Measurements from ENCODE around the gene MUC6. TPM values are rescaled to one million over a fixed set of nuclear protein-coding genes. Genes with fewer than 3 reads are reported as not detected.

MUC6 gene
- total RNA-seq, 2 donors from 2014 or later: not detected

DNA sequence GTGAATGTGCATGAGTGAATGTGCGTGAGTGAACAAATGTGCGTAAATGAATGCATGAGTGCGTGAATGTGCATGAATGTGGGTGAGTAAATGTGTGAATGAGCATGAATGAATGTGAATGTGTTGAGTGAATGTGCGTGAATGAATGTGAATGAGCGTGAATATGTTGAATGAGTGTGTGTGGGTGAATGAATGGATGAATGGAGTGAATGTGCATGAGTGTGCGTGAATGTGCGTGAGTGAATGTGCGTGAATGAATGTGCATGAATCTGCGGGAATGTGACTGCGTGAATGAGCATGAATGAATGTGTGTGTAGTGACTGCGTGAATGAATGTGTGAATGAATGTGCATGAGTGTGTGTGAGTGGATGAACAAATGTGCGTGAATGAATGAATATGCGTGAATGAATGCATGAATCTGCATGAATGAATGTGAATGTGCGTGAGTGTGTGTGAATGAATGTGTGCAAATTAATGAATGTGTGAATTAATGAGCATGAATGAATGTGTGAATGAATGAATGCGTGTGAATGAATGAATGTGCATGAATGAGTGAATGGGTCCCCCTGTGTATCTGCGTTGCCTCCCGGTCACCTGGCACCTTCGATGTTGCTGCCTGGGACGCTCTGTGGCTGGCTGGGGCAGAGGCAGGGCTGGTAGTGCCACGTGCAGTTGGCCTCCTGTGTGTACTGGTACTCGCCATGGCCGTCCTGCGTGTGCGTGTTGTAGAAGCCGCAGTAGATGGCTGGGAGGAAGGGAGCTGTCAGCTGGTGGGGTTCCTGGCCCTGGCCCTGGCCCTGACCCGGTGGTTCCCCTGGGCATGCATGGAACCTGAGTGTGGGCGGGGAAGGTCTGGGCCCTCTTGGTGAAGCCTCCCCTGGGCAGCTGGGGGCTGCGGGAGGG is 13.4 kb downstream of the MUC6 start:
- TF ChIP-seq, protein P1, sequence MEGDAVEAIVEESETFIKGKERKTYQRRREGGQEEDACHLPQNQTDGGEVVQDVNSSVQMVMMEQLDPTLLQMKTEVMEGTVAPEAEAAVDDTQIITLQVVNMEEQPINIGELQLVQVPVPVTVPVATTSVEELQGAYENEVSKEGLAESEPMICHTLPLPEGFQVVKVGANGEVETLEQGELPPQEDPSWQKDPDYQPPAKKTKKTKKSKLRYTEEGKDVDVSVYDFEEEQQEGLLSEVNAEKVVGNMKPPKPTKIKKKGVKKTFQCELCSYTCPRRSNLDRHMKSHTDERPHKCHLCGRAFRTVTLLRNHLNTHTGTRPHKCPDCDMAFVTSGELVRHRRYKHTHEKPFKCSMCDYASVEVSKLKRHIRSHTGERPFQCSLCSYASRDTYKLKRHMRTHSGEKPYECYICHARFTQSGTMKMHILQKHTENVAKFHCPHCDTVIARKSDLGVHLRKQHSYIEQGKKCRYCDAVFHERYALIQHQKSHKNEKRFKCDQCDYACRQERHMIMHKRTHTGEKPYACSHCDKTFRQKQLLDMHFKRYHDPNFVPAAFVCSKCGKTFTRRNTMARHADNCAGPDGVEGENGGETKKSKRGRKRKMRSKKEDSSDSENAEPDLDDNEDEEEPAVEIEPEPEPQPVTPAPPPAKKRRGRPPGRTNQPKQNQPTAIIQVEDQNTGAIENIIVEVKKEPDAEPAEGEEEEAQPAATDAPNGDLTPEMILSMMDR (IDR thresholded peaks at IDR 0.05): no peak
- no peak overlapping the region for H3K27ac ChIP-seq
- no peak for DNase-seq (ENCODE audit: low spot score)
- no peak overlapping the region for H3K4me3 ChIP-seq
- no peaks in the 10 kb centered on the region for H3K4me1 ChIP-seq
- H3K36me3 ChIP-seq: no peaks in the 10 kb centered on the region
- no peaks in the 10 kb centered on the region for H3K9me3 ChIP-seq
- H3K27me3 ChIP-seq: no peaks in the 10 kb centered on the region

DNA sequence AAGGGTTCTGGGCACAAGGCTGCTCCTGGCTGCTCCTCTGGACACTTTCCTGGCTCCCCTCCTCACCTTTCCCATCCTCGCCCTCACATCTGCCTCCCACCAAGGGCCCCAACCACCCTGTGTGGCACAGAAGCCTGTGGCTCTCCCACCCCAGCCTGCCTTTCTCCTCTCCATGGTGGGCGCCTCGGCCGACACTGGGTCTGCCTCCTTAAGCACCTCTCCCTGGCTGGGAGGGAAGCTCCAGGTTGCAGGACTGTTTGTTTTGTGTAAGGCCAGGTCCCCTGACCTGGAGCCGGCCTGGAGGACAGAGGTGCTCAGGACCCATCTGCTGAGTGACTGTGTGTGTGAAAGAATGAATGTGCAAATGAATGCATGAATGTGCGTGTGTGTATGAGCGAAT is 14.1 kb downstream of the MUC6 start:
- TF ChIP-seq, protein P1 (IDR thresholded peaks at IDR 0.05): no peak
- Histone ChIP-seq H3K9me3 (no peaks in the 10 kb centered on the region), H3K36me3 (no peaks in the 10 kb centered on the region), H3K27ac (no peak overlapping the region), H3K4me1 (no peaks in the 10 kb centered on the region), H3K27me3 (no peaks in the 10 kb centered on the region), H3K4me3 (no peak overlapping the region)
- DNase-seq (ENCODE audit: low spot score): no peak

DNA sequence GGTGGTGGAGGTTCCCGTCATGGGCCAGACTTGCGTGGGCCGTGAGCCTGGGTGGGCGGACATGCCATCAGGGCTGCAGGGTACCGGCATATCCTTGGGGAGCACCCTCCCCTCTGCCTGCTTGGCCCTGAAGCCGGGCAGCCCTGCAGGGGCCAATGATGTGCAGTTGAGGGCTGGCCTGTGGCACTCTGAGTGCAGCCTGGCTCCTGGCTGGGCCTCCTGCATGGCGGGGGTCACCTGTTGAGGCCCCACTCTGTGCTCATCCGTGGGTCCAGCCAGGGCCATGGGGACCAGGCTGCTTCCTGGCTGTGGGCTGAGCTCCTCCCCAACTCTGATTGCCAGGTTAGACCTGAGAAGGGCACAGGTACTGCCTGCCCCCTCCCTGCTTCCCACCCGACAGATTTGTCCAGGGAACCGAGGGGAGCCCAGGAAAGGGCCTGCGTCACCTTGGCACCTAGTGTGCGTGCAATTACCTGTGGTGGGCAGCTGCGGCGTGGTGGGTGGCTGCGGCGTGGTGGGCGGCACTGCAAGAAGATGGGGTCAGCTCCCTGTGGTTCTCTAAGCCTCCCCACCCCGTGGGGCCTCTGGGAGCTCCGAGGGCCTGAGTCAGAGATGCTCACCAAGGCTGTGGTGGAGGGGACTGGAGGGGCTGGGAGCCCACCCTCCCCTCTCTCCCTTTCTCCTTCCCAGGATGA is 16.2 kb downstream of the MUC6 start:
- no peak for DNase-seq (ENCODE audit: low spot score)
- TF ChIP-seq, protein P1 (IDR thresholded peaks at IDR 0.05): no peak
- Histone ChIP-seq H3K4me1 (no peaks in the 10 kb centered on the region), H3K27me3 (no peaks in the 10 kb centered on the region), H3K36me3 (no peaks in the 10 kb centered on the region), H3K27ac (no peak overlapping the region), H3K4me3 (no peak overlapping the region), H3K9me3 (no peaks in the 10 kb centered on the region)

DNA sequence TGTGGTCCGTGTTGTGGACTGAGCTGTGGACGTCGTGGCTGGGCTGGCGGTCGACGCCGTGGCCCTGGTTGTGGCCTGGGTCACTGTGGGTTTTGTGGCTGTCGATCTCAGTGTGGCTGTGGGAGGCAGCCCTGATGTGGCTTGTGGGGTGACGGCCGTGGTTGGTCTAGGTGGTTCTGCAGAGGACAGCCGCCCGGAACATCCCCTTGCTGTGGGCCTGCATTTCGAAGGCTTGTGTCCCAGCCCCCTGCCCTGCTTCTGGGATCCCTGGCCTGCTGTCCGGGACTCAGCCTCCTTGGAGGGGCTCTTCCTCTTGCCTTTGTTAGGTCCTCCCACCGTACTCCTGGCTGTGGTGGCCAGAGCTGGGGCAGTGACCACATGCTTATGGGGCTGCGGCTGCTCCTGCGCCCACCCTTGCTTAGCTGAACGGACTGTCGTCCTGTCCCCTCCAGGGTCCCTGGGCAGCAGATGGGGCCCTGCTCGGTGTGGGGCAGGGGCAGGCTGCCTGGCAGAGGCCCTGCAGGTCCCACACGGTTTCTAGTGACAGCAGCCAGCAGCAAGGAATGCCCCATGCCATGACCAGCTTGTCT is 17.1 kb downstream of the MUC6 start:
- Histone ChIP-seq H3K27me3 (no peaks in the 10 kb centered on the region), H3K27ac (no peak overlapping the region), H3K9me3 (no peaks in the 10 kb centered on the region), H3K4me3 (no peak overlapping the region), H3K4me1 (no peaks in the 10 kb centered on the region), H3K36me3 (no peaks in the 10 kb centered on the region)
- no peak for DNase-seq (ENCODE audit: low spot score)
- TF ChIP-seq, protein P1 (IDR thresholded peaks at IDR 0.05): no peak

DNA sequence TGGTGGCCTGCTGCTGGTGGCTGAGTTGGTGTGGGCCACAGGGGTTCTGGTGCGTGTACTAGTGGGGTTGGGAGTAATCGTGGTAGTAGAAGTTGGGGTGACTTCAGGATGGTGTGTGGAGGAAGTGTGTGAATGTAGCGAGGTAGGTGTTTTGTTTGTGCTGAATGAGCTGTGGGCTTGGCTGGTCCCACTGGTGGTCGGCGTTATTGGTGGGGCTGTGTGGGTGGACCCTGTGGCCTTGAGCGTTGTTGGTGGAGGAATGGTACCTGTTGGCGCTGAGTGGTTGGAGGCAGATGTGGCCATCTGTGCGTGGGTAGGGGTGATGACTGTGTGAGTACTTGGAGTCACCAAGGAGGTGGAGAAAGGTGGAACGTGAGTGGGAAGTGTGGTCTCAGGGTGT is 18.4 kb downstream of the MUC6 start:
- no peak overlapping the region for H3K4me3 ChIP-seq
- no peak overlapping the region for H3K27ac ChIP-seq
- no peaks in the 10 kb centered on the region for H3K27me3 ChIP-seq
- DNase-seq (ENCODE audit: low spot score): no peak
- H3K9me3 ChIP-seq: no peaks in the 10 kb centered on the region
- no peaks in the 10 kb centered on the region for H3K4me1 ChIP-seq
- no peaks in the 10 kb centered on the region for H3K36me3 ChIP-seq
- TF ChIP-seq, protein P1 (IDR thresholded peaks at IDR 0.05): no peak
